ENCODE results near the gene PDCD6IP. TPM values are rescaled to one million over a fixed set of nuclear protein-coding genes. Genes with fewer than 3 reads are reported as not detected.
A peak's percentile ranks its signal among the peaks of the same experiment; 100 is the strongest.
"Not testable (repeated sequence)": the region's sequence is repeated elsewhere in the genome, so short reads cannot be mapped to it uniquely, and the experiment has no call there.

The PDCD6IP gene
- total RNA-seq, 1 experiment from 2014 or later = 266 TPM

DNA sequence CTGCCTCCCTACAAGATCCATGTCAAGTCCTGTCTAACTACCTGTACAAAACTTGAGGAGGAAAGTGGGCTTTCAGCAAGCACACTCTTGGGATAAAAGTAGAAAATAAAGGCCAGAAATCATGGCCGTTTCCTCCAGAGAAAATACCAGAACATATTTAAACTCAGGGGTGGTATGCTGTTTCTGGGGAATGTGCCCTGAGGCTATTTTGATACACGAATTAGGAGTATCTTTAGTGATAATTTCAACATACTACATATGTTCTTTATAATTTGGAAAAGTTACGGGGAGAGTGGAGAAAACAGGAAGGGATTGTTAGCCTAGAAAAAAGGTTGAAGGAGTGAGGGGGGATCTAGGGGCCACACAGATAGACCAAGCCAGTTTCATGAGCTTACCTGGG lies 18.7 kb upstream of the PDCD6IP start:
- TF ChIP-seq EZH2phosphoT487 (IDR thresholded peaks at IDR 0.05; ENCODE audit: borderline replicate concordance, low read length) = no peak
- TF ChIP-seq EZH2 (IDR thresholded peaks at IDR 0.05; ENCODE audit: low read length, unreplicated experiment) = no peak
- TF ChIP-seq, protein P1, sequence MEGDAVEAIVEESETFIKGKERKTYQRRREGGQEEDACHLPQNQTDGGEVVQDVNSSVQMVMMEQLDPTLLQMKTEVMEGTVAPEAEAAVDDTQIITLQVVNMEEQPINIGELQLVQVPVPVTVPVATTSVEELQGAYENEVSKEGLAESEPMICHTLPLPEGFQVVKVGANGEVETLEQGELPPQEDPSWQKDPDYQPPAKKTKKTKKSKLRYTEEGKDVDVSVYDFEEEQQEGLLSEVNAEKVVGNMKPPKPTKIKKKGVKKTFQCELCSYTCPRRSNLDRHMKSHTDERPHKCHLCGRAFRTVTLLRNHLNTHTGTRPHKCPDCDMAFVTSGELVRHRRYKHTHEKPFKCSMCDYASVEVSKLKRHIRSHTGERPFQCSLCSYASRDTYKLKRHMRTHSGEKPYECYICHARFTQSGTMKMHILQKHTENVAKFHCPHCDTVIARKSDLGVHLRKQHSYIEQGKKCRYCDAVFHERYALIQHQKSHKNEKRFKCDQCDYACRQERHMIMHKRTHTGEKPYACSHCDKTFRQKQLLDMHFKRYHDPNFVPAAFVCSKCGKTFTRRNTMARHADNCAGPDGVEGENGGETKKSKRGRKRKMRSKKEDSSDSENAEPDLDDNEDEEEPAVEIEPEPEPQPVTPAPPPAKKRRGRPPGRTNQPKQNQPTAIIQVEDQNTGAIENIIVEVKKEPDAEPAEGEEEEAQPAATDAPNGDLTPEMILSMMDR (conservative IDR thresholded peaks at IDR 0.05; ENCODE audit: low read depth, low read length) = no peak
- Histone ChIP-seq H3K79me2 (ENCODE audit: low read length) (no peaks in the 10 kb centered on the region), H4K20me1 (ENCODE audit: low read length) (no peaks in the 10 kb centered on the region), H3K9me2 (replicated peaks; ENCODE audit: low read length) (no peaks in the 10 kb centered on the region), H3K4me1 (ENCODE audit: insufficient read depth, low read length) (no peaks in the 10 kb centered on the region), H3K9ac (ENCODE audit: low read length) (no peak overlapping the region), H3F3A (ENCODE audit: low read length, unreplicated experiment) (no peaks in the 10 kb centered on the region), H3K4me2 (ENCODE audit: low read length) (no peak overlapping the region), H2AFZ (ENCODE audit: low read length) (no peak overlapping the region), H3K27ac (ENCODE audit: low read length) (no peak overlapping the region), H3K4me3 (ENCODE audit: low read length) (no peak overlapping the region), H3K27me3 (ENCODE audit: low read length) (no peaks in the 10 kb centered on the region), H3K36me3 (ENCODE audit: low read depth, low read length) (no peaks in the 10 kb centered on the region), H3K9me3 (ENCODE audit: low read length) (no peaks in the 10 kb centered on the region)
- intact Hi-C loops (cut with micrococcal nuclease) = loop anchor here (10.0 kb wide), 1 partner anchor 525 kb away; no protein-coding TSS in a partner anchor
- DNase-seq (no peak), ATAC-seq (no peak)
- CTCF ChIA-PET = no interaction called here
- BruUV-seq (replicated peaks) = no TSS peak
- POLR2A ChIA-PET (ENCODE audit: unreplicated experiment) = interaction anchor here (0.6 kb wide), 2 partner anchors 19 to 164 kb away, joined by 4 to 5 read pairs; partner anchors contain the start of gene PDCD6IP

DNA sequence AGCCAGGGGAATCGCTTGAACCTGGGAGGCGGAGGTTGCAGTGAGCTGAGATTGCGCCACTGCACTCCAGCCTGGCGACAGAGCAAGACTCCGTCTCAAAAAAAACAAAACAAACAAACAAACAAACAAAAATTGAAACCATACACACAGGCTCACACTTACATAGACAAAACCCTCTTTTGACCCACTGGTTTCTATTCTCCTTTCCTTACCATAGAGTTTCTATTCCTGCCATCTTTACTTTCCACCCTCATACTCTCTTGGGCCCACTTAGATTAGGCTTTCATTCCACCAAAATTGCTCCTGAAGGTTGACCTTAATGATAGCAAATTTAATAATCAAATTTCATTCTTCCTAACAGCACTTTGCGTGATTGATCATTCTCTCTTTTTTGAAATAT lies 17.0 kb upstream of the PDCD6IP start:
- H2AFZ ChIP-seq (ENCODE audit: low read length); H3K27ac ChIP-seq (ENCODE audit: low read length); H3K4me1 ChIP-seq (ENCODE audit: insufficient read depth, low read length); H3K4me3 ChIP-seq (ENCODE audit: low read length); ATAC-seq; H3K27me3 ChIP-seq (ENCODE audit: low read length); H3F3A ChIP-seq (ENCODE audit: low read length, unreplicated experiment); H3K36me3 ChIP-seq (ENCODE audit: low read depth, low read length); H3K4me2 ChIP-seq (ENCODE audit: low read length); H4K20me1 ChIP-seq (ENCODE audit: low read length); DNase-seq; BruUV-seq (replicated peaks); H3K9me3 ChIP-seq (ENCODE audit: low read length); CTCF ChIA-PET; H3K9ac ChIP-seq (ENCODE audit: low read length); POLR2A ChIA-PET (ENCODE audit: unreplicated experiment); H3K9me2 ChIP-seq (replicated peaks; ENCODE audit: low read length); H3K79me2 ChIP-seq (ENCODE audit: low read length): not testable (repeated sequence)
- intact Hi-C loops (cut with micrococcal nuclease) = loop anchor here (10.0 kb wide), 1 partner anchor 527 kb away; no protein-coding TSS in a partner anchor

DNA sequence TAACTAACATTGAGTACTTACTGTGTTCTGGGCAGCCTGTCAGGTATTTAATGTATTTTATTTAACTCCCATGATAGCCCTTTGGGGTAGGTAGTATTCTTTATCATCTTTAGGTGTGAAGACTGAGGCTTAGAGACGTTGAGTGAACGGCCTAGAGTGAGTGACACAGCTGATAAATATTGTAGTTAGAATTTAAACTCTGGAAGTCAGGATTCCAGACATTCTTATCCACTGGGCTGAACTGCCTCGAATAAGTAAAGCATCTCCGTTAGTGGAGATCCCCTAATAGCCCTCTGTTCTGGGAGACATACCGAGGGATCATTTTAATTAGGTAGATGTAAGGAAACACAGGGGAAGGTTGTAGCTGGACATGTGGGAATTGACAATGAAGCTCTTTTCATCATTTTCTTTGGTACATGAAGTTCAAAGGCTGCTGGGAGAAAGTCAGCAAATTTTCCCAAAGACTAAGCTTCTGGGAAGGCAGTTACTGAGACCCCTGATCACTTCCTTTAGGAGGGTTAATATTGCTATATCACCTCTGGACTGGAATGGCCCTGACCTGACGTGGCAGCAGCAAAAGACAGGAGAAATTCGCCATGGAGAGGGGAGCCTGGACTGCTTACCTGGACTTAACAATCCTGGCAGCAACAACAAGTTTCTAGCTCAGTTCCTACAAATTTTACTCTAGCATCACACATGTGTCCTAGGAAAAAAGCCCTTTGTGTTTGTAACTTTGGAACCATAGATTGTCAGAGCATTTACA lies 11.7 kb upstream of the PDCD6IP start:
- Histone ChIP-seq H3K9ac (ENCODE audit: low read length) (no peak overlapping the region), H3K4me3 (ENCODE audit: low read length) (peak overlapping the region; percentile 39; the same call in 1 of the 2 replicates)
- no peak for ATAC-seq

More for the DNA sequence above, 11.7 kb upstream of the PDCD6IP start:
- H3K27me3 ChIP-seq (ENCODE audit: low read length) = no peaks in the 10 kb centered on the region
- no peak for DNase-seq
- H2AFZ ChIP-seq (ENCODE audit: low read length) = peak overlapping the region; percentile 56
- ChIA-PET CTCF (interaction anchor here (0.5 to 1.3 kb wide), 13 partner anchors 8 to 655 kb away, joined by 3 to 10 read pairs (median 4); partner anchors contain the start of genes PDCD6IP and UBP1), POLR2A (ENCODE audit: unreplicated experiment) (interaction anchor here (0.6 to 0.7 kb wide), 2 partner anchors 12 to 152 kb away, joined by 3 read pairs; partner anchors contain the start of gene PDCD6IP)
- peaks cover 23% of the 10 kb centered on the region for H3K4me1 ChIP-seq (ENCODE audit: insufficient read depth, low read length)
- H3K9me2 ChIP-seq (replicated peaks; ENCODE audit: low read length) = no peaks in the 10 kb centered on the region
- H3K9me3 ChIP-seq (ENCODE audit: low read length) = no peaks in the 10 kb centered on the region
- H3F3A ChIP-seq (ENCODE audit: low read length, unreplicated experiment) = peaks cover 4% of the 10 kb centered on the region
- no peaks in the 10 kb centered on the region for H4K20me1 ChIP-seq (ENCODE audit: low read length)
- TF ChIP-seq EZH2 (IDR thresholded peaks at IDR 0.05; ENCODE audit: low read length, unreplicated experiment) = no peak
- no peak for TF ChIP-seq EZH2phosphoT487 (IDR thresholded peaks at IDR 0.05; ENCODE audit: borderline replicate concordance, low read length)
- TF ChIP-seq, protein P1 (conservative IDR thresholded peaks at IDR 0.05; ENCODE audit: low read depth, low read length) = no peak
- H3K27ac ChIP-seq (ENCODE audit: low read length) = no peak overlapping the region
- BruUV-seq (replicated peaks) = no TSS peak
- peak overlapping the region; percentile 81 for H3K4me2 ChIP-seq (ENCODE audit: low read length)
- intact Hi-C loops (cut with micrococcal nuclease) = loop anchor here (1.0 to 10.0 kb wide), 5 partner anchors 150 to 839 kb away; no protein-coding TSS in a partner anchor
- H3K36me3 ChIP-seq (ENCODE audit: low read depth, low read length) = no peaks in the 10 kb centered on the region
- no peaks in the 10 kb centered on the region for H3K79me2 ChIP-seq (ENCODE audit: low read length)
